GM12874 (cell line): Measurements from ENCODE around the gene CHDH.

Experiments used
- TF ChIP-seq, protein P1 (sequence below): IDR thresholded peaks from 2 replicates; pipeline ENCODE4 v1.5.1; 2011; ENCODE audit warnings: low read depth, mild to moderate bottlenecking, control low read depth, low read length, moderate library complexity; ENCODE audit not compliant: insufficient read depth

Gene CHDH

DNA sequence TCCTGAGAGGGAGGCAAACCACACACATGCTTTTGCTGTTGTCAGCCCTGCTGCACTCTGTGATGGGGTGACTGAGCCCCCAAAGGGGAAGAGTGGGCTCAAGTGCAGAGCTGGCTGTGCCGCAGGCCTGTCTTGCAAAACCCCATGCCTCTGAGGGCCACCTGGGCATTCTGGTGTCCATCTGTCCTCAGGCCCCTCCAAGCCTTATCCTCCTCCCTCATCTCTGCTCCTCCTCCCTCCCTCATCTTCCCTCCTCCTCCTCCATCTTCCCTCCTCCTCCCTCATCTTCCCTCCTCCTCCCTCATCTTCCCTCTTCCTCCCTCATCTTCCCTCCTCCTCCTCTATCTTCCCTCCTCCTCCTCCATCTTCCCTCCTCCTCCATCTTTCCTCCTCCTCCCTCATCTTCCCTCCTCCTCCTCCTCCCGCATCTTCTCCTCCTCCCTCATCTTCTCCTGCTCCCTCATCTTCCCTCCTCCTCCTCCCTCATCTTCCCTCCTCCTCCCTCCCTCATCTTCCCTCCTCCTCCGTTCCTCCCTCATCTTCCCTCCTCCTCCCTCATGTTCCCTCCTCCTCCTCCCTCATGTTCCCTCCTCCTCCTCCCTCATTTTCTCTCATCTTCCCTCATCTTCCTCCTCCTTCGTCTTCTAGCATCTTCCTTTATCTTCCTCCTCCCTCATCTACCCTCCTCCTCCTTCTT, 40.6 kb downstream of the CHDH start:
- TF ChIP-seq, protein P1, sequence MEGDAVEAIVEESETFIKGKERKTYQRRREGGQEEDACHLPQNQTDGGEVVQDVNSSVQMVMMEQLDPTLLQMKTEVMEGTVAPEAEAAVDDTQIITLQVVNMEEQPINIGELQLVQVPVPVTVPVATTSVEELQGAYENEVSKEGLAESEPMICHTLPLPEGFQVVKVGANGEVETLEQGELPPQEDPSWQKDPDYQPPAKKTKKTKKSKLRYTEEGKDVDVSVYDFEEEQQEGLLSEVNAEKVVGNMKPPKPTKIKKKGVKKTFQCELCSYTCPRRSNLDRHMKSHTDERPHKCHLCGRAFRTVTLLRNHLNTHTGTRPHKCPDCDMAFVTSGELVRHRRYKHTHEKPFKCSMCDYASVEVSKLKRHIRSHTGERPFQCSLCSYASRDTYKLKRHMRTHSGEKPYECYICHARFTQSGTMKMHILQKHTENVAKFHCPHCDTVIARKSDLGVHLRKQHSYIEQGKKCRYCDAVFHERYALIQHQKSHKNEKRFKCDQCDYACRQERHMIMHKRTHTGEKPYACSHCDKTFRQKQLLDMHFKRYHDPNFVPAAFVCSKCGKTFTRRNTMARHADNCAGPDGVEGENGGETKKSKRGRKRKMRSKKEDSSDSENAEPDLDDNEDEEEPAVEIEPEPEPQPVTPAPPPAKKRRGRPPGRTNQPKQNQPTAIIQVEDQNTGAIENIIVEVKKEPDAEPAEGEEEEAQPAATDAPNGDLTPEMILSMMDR = no peak

DNA sequence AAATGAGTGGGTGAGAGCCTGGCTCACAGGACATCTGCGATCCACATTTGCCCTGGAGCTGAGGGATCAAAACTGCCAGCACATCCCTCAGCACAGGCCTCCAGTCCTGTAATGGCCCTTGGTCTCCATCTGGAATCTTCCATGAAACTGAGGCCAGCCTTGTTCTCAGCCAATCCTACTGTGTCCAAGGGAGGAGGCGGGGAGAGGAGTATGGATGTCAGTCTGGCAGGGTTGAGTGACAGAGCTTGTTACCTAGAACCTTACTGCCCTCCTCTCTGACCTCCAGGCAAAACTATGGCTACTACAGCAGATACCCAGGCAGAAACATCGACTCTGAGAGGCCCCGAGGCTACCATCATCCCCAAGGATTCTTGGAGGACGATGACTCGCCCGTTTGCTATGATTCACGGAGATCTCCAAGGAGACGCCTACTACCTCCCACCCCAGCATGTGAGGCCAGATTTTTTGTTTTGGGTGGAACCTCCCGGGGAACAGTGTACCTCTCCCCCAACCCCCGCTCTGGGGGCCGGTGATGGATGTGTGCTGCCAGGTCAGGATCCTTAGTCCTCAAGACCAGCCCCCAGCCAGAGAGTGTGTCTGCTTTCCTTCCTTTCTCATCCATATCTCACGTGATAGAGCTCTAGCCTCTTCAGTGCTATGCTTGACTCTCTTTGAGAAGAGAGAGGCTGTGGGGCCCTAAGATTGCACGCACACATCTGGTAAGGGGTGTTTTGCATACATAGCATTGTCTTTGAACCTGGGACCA, 41.3 kb downstream of the CHDH start:
- TF ChIP-seq, protein P1 = no peak

DNA sequence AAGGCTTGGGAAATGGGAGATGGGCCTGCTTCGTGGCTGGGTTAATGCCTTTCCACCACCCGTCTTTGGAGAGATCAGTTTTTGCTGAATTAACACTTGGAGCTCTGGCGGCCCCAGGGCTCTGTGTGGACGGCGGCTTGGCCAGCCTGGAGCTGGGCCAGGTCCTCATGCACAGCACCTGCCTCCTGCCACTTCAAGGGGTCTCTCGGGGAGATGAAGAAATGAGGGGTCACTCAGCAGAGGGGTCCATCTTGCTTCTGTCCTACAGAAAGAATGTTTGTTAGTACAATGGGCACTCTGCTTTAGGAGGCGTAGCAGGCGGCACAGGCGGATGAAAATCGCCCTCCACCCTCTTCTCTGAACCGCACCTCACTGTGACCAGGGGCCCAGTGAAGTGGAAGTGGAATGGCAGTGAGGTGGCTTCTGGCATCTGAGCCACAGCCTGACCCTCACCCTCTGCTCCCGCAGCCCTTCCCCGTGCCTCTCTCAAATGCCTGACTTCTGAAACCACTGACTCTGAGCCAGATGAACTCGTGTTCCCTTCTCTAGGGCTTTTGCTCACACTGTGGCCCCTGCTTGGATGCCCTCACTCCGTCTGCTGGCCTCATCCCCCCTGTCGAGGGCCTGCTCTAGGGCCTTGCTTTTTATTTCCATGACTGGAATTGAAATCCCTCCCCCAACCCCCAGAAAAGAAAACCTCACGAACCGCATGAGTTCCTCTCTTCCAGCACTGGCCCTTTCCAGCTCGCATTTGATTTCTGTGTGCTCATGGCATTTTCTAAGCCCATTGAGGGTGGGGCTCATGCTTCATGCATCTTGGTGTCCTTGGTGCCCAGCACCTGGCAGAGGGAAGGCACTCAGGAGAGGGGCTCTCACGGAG, 42.2 kb downstream of the CHDH start:
- TF ChIP-seq, protein P1 = no peak

DNA sequence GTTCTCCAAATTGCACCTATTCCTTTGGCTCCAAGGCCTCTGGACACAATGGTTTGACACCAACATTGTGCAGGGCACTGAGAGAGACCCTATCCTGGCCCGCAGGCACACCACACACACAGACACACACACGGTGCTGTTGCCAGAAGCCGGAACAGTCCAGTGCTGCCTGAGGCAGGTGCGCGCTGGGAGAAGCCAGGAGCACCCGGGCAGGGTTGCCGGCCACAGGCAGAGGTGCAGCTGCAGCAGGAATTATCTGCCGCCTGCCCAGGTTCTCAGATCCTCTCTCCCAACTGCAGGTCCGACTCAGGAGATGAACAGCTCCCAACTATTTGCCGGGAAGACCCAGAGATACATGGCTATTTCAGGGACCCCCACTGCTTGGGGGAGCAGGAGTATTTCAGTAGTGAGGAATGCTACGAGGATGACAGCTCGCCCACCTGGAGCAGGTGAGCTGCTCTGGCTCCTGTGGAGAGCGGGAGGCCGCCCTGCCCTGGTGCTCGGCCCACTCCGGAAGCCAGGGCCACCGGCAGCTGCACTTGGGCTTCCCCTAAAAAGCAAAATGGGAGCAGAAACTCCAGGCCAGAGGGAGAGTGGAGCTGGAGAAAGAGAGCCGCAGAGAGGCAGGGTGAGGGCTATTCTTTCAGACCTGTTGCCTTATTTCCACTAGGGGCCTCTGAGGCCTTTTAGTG, 42.9 kb downstream of the CHDH start:
- TF ChIP-seq, protein P1 = no peak

DNA sequence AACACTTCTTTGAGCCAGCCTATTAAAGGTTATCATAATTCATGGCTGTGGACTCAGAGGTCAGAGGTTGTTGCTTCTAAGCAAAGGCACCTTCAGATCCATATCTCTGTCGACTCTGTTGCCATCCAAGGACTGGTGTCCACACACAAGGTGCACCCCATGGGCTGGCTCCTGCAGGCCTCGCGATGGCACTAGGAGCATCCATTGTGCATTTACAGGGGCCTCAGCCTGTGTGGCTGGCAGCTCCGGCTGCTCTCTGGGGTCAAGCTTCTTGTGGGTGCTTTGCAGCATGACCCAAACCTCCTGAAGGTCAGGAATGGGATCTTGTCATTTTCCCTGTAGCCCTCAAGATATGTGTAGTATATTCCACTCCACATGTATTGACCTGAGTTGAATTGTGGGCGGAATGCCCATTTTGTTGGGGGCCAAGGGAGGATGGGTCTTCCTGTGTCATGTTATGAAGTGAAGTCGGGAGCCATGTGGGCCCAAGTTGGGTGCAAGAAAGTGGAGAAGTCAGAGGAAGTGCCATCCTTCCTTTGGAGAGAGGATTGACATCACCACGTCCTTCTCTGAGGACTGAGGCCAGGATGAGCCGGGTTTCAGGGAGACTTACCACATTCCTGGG, 43.9 kb downstream of the CHDH start:
- TF ChIP-seq, protein P1 = no peak

DNA sequence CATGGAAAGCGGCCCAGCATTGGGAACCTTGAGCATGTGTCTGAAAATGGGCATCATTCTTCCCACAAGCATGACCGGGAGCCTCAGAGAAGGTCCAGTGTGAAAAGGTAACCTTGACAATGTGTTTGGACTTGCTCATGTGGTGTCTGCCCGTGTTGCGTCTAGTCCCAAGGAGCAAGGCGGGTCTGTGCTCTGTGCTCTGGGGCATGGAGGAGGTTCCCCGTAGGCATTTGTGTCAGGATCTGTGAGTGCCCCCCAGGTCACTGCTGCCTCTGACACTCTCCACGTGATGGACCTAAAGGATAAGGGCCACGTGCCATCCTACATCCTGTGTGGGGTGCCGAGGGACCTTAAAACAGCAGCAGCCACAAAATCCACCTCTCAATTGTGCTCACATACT, 44.9 kb downstream of the CHDH start:
- TF ChIP-seq, protein P1 = no peak
